Posterior vena cava (tissue), 2 donors: ENCODE data around the gene SPTLC2. TPM values are rescaled to one million over a fixed set of nuclear protein-coding genes. Genes with fewer than 3 reads are reported as not detected.

Experiments
- DNase-seq: peaks from one replicate; pipeline ENCODE4 v3.0.0-alpha.2; 2020; ENCODE audit warnings: low spot score
- intact Hi-C, 2 donors: fragments of 100-400 bp; cut with DNase I; formaldehyde crosslinking; loops; one replicate each; pipeline versions ENCODE4 v1.14.1 to v1.14.2; 2022 to 2023
- total RNA-seq, 2 donors: library from RNA; stranded (reverse); fragmentation: NEBNext Ultra II Directional; extraction: Animal tissue kit (Norgen Biotek cat#: 25700); gene quantifications; one replicate each; pipeline ENCODE4 v1.2.1, GENCODE V29; 2021
- donor health status: DM: yes; HTN: yes; CAD: no.
- donor health status: DM: yes; HTN: yes; CAD: no.

SPTLC2 gene
- total RNA-seq, 2 donors from 2014 or later = 27.3 to 29.9 TPM

GRCh38 chr14:77489041-77489440, 127.4 kb downstream of the SPTLC2 start:
- DNase-seq = no peak
- intact Hi-C loops = no loop called here

- DNase-seq = no peak
- intact Hi-C loops = loop anchor here in 1 of 2 donors (1.0 kb wide), 1 partner anchor 34 kb away; no protein-coding TSS in a partner anchor
Observed at GRCh38 chr14:77488558-77488957, 127.9 kb downstream of the SPTLC2 start.

GRCh38 chr14:77485901-77486678, 130.3 kb downstream of the SPTLC2 start:
- DNase-seq = no peak
- intact Hi-C loops = no loop called here

GRCh38 chr14:77485256-77485655, 131.2 kb downstream of the SPTLC2 start:
- intact Hi-C loops = no loop called here
- no peak for DNase-seq

GRCh38 chr14:77482422-77482821, 134.0 kb downstream of the SPTLC2 start:
- intact Hi-C loops = no loop called here

GRCh38 chr14:77478796-77479195, 137.6 kb downstream of the SPTLC2 start:
- DNase-seq = no peak
- intact Hi-C loops = no loop called here

More at GRCh38 chr14:77482422-77482821, 134.0 kb downstream of the SPTLC2 start:
- no peak for DNase-seq

GRCh38 chr14:77478029-77478428, 138.4 kb downstream of the SPTLC2 start:
- peak; percentile 58 for DNase-seq
- intact Hi-C loops = no loop called here

GRCh38 chr14:77475432-77476115, 140.9 kb downstream of the SPTLC2 start:
- no peak for DNase-seq
- intact Hi-C loops = no loop called here

- intact Hi-C loops = no loop called here
- DNase-seq = no peak
Observed at GRCh38 chr14:77474479-77475177, 141.8 kb downstream of the SPTLC2 start.

- intact Hi-C loops = no loop called here
- no peak for DNase-seq
Observed at GRCh38 chr14:77473921-77474320, 142.5 kb downstream of the SPTLC2 start.

GRCh38 chr14:77470224-77470870, 146.1 kb downstream of the SPTLC2 start:
- intact Hi-C loops = no loop called here
- no peak for DNase-seq

GRCh38 chr14:77469539-77469938, 146.9 kb downstream of the SPTLC2 start:
- intact Hi-C loops = no loop called here
- DNase-seq = no peak

GRCh38 chr14:77469067-77469505, 147.4 kb downstream of the SPTLC2 start:
- no peak for DNase-seq
- intact Hi-C loops = no loop called here

GRCh38 chr14:77467801-77468200, 148.6 kb downstream of the SPTLC2 start:
- DNase-seq = no peak
- intact Hi-C loops = no loop called here

- DNase-seq = no peak
- intact Hi-C loops = loop anchor here (5.0 to 10.0 kb wide), 2 partner anchors 86 to 93 kb away; no protein-coding TSS in a partner anchor
Observed at GRCh38 chr14:77459072-77459723, 157.2 kb downstream of the SPTLC2 start.

- no peak for DNase-seq
Observed at GRCh38 chr14:77458249-77458950, 158.0 kb downstream of the SPTLC2 start.

GRCh38 chr14:77457522-77458248, 158.8 kb downstream of the SPTLC2 start, which contains the start of the genes AHSA1 and VIPAS39:
Gene AHSA1 (plus strand): TSS chr14:77458093. CDS start chr14:77458190, 97 bp downstream.
Gene VIPAS39 (minus strand): TSS chr14:77457601. CDS start chr14:77454102, 3,499 bp downstream.
- peak; percentile 98 for DNase-seq
- intact Hi-C loops = loop anchor here (5.0 to 10.0 kb wide), 2 partner anchors 87 to 95 kb away; no protein-coding TSS in a partner anchor

More at GRCh38 chr14:77458249-77458950, 158.0 kb downstream of the SPTLC2 start:
- intact Hi-C loops = loop anchor here (5.0 to 10.0 kb wide), 2 partner anchors 86 to 94 kb away; no protein-coding TSS in a partner anchor
